ENCODE measurements around the gene RASGEF1B. TPM values are rescaled to one million over a fixed set of nuclear protein-coding genes. Genes with fewer than 3 reads are reported as not detected.

Gene RASGEF1B
- total RNA-seq = 1.2 and 1.6 TPM in 2 replicates

DNA sequence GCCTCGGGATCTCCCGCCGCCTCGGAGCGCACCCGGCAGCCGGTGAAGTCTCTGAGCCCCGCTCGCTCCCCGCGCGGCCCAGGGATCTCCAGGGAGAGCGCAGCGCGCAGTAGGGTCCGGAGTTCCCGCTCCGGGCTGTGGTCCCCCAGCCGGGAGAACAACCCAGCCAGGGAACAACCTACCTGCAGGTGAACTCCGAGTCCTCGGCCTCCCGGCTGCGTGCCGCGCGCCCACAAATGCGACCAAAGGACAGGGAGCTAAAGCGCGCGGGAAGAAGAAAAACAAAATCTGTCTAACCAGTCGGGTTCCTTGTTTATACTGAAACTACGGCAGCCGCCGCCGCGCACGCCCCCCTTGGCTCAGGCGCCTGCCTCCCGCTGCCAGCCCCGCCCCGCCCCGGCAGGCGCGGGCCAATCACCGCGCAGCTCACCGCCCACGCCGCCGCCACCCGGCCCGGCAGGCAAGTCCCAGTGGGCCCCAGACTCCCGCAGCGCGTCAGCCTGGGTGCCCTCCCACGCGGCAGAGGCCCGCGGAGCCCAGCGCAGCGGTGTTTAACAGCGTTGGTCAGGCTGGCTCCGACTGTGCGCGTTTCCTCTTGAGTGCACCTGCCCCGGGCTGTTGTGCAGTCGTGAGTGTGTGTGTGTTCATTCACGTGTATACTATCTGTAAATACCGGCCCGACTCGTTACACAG, at the start of gene RASGEF1B:
Gene RASGEF1B (minus strand): TSS at position 320 of the 693 bp plus-strand sequence. CDS start 12,399 bp downstream, outside the sequence.
- intact Hi-C loops (cut with micrococcal nuclease) = loop anchor here (1.0 to 10.0 kb wide), 13 partner anchors 21 to 1986 kb away; partner anchors contain the start of genes ENOPH1, HELQ, HNRNPDL and LIN54

DNA sequence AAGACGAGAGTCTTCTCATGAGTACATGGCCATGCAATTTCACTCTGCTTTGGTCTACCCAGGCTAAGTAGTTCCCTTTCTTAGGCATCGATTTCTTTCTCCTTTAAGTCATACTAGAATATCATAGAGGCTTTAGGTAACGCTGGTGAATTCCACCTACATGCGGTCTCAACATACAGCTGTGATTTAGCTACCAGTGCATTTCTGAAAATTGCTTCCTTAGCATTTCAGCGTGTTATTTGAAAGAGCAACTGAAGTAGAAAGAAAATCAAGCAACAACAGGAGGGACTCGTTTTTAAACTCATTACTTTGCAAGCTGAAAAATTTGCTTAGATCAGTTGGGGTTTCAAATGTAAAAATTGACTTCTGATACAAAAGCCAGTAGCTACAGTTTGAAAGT, 48.1 kb upstream of the RASGEF1B start:
- intact Hi-C loops (cut with micrococcal nuclease) = no loop called here

DNA sequence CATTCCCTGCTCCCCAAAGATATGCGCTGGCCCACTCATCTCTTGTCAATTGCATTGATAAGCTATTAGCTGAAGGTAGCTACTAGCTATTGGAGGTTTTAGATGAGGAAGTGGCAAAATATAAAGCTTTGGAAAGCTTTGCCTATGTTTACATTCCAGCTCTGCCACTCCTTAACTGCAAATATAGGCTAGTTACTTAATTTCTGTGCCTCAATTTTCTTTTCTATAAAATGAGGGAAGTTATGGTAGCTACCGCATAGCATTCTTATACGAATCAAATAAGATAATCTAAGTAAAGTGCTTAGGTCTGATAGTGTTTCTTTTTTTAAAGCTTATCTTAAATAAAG, 47.7 kb upstream of the RASGEF1B start:
- intact Hi-C loops (cut with micrococcal nuclease) = no loop called here

DNA sequence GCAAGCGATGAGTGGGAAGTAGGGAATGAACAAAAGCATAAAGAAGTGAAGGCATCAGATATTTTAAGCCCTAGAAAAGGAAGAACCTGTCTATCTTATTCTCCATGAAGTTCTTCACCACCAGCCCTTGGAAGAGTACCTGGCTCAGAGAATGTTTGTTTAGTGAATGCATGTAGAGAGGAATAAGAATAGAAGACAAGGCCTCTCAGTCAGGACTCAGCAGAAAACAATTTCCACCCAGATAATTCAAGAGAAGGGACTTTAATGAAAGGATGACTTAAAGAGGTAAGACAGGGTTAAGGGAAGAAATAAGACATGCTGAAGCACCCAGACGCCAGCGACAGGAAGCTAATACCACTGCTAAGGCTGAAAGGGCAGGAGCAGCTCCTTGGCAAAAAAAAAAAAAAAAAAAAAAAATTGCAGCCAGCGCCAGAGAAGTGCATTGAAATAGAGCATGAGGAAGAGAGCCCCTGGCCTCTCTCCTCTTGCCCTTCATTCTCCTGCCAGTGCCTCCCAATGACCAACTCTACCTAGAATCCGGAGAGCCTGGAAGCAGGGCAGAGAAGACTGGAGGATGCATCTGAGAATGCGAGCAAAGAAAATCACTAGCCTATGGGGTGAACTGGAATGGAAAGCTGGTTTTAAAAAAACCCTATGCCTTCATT, 47.2 kb upstream of the RASGEF1B start:
- intact Hi-C loops (cut with micrococcal nuclease) = no loop called here

DNA sequence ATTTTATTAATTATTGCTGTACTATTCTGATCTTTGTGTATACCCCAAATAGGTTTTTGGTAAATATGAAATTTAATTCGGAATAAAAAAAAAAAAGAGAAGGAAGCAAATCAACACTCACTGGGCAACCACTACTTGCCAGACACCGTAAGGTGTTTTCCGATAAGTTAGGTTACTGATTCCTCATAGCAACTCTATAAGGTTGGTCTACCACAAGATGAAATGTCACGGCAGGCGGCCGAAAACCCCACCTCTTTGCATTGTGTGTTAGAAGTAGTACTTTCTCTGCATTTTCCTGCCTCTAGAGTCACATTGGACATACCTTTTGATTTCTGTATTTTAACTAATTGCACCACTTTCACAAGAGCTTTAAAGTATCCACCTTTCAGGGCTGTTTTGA, 44.5 kb upstream of the RASGEF1B start:
- intact Hi-C loops (cut with micrococcal nuclease) = no loop called here

DNA sequence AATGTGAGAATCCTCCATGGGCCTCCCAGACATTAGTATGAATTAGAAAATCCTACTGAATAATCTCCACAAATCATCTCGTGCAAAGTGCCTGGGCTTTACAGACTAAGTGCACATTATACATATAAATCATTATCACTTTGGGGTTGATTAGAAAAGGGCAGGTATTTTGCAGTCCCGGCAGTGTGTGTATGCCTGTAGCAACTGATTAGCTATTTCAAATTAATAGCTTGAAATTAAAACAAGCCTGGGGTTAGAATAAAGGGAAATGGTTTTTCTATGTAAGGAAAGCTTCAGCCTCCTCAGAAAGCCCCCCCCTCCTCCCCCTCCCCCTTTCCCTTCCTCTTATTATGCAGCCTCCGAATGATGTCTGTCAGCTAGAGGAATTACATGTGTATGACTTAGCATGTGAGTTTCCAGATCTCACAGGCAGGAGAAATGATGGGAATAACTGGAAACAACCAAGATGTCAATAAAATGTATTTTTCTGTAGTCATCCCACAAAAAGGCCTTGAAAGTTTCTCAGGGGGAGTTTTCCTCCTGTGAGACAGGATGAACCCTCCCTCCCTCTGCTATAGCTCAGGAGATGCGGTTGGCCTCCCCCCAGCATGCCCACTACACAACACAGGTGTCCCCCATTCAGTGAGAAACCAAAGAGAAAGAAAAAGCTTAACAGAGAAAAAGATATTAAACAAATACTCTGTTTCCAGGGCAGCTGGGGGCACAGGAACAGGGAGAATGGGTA, 41.2 kb upstream of the RASGEF1B start:
- intact Hi-C loops (cut with micrococcal nuclease) = no loop called here

DNA sequence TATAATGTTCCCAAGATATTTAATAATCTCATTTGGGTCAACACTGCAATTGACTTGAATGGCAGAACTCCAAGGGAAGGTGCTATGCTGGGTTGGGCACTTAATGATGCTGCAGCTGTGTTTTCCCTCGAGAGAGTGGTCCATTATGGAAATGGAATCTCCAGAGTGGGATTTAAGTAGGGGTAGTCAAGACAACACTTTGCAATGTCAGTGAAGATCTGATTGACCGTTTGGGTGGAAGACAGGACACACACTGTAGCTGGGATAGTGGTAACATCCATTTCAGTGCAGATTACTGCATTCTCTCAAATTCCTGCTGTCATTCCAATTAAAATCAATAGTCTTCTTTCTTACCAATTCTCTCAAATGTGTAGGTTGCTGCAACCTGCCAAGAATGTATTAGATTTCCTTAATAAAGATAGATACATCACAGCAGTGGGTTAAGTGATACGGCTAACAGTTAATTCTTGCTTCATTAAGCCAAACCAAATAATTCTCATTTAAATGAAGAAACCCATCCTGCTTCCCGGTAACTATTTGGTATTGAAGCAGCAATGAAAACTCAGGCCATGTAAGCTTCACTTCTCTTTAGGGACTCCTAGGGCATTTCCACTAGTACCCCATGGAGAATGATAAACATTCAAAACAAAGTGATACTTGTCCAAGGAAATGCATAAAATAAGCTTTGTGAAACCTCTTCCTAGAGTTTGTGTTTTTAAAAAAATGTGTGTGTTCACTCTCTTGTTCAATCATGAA, 40.5 kb upstream of the RASGEF1B start:
- intact Hi-C loops (cut with micrococcal nuclease) = no loop called here

DNA sequence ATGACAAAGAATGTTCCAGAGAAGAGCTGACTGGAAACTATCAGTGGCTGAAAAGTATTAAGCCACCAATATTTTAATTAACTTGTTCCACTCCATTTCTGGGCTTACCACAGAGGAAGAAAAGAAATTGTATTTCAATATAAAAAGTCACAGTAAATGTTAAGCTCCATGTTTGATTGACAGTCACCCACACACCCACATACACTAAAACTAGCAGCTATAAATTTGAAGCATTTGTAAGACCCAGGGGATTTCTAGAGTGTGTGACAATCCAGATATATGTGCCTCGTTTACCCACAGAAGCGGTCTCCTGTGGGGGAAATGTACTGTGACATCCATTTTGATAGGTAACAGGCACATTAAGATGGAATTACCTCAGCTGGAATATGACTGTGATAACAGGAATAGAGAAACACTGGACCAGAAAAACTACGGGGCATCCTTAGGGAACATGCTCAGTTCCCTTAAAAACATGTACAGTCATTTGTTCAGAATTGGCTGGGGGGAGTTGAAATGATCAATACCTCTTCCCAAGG, 39.0 kb upstream of the RASGEF1B start:
- intact Hi-C loops (cut with micrococcal nuclease) = no loop called here

DNA sequence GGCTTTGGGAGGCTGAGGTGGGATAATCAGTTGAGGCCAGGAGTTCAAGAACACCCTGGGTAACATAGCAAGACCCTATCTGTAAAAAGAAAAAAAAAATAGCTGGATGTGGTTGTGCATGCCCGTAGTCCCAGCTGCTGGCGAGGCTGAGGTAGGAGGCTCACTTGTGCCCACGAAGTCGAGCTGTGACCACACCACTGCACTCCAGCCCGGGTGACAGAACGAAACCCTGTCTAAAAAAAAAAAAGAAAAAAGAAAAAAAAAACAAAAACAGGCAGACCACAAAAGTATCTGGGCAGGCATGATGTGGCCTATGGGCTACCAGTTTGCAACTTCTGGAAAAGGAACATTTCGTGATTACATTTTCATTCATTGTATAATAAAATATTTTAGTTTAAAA, 38.1 kb upstream of the RASGEF1B start:
- intact Hi-C loops (cut with micrococcal nuclease) = loop anchor here (5.0 kb wide), 1 partner anchor 52 kb away; no protein-coding TSS in a partner anchor

DNA sequence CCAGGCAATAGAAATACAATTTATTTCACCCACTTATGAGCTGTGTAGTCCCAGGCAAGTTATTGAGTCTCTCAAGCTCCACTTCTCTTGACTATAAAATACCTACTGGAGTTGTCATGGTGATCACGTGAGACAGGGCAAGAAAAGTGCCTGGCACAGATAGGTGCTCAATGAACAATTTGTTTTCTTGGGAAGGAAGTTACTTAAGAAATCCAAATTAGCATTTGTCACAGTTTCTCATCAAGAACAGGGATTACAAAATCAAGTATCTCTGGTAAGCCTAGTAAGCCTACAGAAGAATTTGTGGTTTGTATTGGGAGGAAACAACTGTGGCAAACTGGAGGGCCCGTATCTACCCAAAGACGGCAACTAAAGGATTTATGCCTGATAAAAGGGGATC, 37.5 kb upstream of the RASGEF1B start:
- intact Hi-C loops (cut with micrococcal nuclease) = loop anchor here (5.0 kb wide), 1 partner anchor 53 kb away; no protein-coding TSS in a partner anchor

DNA sequence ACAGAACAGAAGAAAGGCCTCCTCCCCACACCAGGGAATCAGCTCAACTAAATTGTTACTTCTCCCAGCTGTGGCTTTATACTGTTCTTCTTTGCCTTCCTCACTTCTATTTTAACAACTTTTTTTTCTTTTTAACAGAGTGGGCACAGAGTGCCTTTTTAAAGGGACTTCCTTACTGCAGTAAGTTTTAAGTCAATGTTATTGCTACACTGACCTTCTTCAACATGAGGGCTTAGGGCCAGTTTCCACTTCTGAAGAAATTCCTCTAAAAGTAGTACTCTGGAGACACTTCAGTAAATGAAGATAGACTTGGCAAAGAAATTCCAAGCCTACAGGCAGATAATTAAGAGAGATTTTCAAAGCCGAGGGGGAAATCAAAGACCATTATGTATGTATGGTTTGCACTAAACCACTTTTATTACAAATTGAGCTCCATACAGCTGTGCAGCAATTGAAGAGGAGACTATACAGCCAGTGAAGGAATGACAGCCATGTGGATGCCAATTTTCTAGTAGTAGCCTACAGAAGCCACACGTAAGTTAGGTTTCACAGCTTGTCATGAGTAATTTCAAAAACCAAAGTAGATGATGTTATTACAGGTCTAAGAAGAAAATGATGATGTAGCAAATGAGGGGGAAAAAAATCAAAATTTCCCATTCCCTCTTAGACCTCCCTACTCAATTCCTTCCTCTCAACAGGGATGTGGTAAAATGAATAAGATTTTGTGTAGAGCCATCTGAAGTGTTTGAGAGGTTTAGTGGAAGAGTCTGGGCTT, 36.9 kb upstream of the RASGEF1B start:
- intact Hi-C loops (cut with micrococcal nuclease) = loop anchor here (5.0 kb wide), 1 partner anchor 54 kb away; no protein-coding TSS in a partner anchor

DNA sequence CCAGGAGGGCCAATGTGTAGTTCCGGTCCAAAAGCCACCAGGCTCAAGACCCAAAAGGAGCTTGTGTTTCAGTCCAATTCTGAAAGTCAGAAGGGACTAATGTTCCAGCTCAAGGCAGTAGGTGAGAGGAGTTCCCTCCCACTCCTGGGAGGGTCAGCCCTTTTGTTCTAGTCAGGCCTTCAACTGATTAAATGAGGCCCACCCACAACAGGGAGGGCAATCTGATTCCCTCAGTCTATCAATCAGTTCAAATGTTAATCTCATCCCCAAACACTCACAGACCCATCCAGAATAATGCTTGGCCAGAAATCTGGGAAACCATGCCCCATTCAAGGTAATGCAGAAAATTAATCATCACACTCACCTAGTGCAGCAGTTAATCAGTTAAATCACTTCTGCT, 35.8 kb upstream of the RASGEF1B start:
- intact Hi-C loops (cut with micrococcal nuclease) = loop anchor here (5.0 kb wide), 1 partner anchor 55 kb away; no protein-coding TSS in a partner anchor

DNA sequence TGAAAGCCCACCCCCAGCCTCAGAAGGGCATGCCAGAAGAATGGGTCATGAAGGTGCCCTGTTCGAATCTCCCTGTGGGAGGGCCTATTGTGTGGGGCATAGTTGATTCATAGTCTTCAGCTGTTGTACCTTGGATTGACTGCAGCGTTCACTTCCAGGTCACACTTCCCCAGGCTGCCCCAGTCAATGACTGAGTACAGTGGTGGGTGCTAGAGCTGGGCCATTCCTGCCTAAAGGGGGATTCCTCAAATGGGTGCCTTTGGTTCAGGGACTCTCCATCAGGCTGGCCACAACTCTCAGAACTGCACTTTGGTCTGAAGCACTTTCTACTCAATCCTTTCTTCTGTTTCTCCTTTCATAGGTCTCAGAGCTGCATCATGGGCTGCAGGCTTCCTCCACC, 35.0 kb upstream of the RASGEF1B start:
- intact Hi-C loops (cut with micrococcal nuclease) = loop anchor here (5.0 kb wide), 1 partner anchor 56 kb away; no protein-coding TSS in a partner anchor

DNA sequence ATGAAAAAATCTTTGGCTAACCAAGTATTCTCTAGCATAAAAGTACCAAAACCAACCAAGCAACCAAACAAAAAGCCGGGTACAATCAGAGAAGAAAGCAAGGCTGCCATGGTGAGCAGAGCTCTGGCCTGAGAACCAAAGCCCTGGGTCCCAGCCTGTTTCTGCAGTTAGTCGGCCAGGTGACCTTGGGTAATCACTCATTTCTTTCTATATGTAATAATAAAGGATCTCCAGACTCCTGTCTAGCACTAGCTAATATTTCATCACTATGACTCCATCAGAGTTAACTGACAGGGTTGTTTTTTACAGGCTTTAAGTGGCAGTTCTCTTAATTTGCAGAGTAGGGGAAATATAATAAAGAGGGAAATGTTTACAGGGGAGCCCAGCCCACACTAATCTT, 34.0 kb upstream of the RASGEF1B start:
- intact Hi-C loops (cut with micrococcal nuclease) = loop anchor here (1.0 to 5.0 kb wide), 3 partner anchors 11 to 57 kb away; partner anchors contain the start of gene RASGEF1B

DNA sequence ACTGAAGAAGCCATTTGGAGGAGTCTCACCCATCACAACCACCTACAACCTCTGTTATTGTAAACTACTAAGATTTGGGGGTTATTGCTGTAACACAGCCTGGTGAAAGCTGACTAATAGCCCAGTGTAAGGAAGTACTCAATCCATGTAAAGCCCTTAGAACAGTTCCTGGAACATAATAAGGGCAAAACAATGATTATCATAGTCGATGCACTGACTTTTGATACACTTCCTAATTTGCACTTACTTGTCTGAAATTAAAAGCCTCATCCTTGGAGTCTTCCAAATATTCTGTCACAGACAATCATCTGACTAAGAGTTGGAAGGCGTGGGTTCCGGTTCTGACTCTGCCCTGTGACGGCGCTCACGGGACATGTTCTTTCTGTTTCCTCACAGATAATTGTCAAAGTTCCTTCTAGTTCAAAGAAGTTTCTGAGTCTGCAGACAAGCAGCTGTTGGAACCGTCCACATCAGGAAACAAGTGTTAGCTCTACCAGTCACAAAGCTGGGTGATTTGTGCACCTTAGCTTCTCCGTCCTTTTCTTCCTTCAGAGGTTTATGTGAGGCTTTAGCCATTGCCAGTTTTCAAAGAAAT, 33.4 kb upstream of the RASGEF1B start:
- intact Hi-C loops (cut with micrococcal nuclease) = loop anchor here (1.0 to 5.0 kb wide), 3 partner anchors 11 to 57 kb away; partner anchors contain the start of gene RASGEF1B

DNA sequence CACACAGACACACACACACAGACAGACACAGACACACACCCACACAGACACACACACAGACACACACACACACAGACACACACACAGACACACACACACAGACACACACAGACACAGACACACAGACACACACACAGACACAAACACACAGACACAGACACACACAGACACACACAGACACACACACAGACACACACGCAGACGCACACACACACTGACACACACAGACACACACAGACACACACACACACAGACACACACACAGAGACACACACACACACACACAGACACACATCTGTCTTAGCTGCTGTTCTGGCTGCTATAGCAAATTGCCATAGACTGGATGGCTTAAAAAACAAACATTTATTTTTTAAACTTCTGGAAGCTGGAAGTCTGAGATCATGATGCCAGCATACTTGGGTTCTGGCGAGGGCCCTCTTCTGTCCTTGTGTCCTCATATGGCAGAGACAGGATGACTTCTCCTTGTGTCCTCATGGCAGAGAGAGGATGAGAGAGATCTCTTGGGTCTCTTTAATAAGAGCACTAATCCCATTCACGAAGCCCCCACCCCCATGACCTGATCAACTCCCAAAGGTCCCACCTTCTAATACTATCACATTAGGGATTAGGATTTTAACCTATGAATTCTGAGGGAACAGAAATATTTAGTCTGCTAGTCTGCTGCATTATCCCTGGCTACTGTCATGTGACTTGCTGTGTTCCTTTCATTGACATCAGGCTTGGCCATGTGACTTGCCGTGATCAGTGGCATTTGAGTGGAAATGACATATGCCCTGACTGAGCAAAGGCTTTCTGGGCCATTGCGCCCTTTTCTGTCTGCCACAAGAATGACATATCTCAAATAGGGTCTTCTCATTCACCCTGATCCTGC, 32.7 kb upstream of the RASGEF1B start:
- intact Hi-C loops (cut with micrococcal nuclease) = loop anchor here (1.0 to 5.0 kb wide), 3 partner anchors 10 to 58 kb away; partner anchors contain the start of gene RASGEF1B

DNA sequence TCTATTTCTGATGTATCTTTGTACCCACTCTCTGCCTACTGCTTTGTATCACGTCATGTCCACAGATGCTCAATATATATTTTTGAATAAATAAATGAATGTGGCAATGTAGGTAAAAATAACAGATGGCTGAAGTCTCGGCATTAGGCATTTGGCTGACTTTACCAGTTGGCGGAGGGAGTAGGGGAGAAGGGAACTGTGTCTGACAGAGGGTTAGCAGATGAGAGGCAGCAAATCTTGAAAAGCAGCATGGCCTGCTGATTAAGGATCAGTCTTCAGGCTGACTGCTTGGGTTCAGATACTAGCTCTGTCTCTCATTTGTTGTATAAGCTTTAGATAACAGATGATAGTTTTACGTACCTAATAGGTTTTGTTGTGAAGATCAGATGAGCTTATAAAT, 31.9 kb upstream of the RASGEF1B start:
- intact Hi-C loops (cut with micrococcal nuclease) = no loop called here

DNA sequence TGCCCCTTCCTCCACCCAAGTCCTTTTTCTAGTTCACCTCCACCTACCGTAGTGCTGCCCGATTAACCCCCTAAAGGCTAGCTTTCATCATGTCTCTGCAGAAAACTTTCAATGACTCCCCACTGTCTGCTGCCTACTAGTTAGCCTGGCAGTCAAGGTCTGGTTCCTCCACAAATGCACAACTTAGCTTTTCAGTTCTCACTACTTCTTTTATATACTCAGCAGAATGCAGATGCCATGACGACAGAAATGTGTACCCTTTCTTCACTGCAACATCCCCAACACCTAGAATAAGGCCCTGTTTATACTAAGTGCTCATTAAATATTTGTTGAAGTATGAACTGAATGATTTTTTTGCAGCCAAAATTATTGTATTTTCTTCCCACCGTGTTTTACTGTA, 30.9 kb upstream of the RASGEF1B start:
- intact Hi-C loops (cut with micrococcal nuclease) = no loop called here
